HL-60 (cell line): ENCODE data around the gene EPS15.
"Not testable (repeated sequence)": the region's sequence is repeated elsewhere in the genome, so short reads cannot be mapped to it uniquely, and the experiment has no call there.

Experiments
- DNase-seq, 2 experiments: peaks; one replicate each; pipeline ENCODE4 v3.0.0-alpha.2; 2010 to 2020; ENCODE audit warnings: low read depth in 1 of 2, low spot score in 1 of 2
- H3K27ac ChIP-seq: fragments of 250-450 bp; sonication (Bioruptor Pico); replicated peaks from 2 replicates; pipeline ENCODE4 v1.5.1; 2020; ENCODE audit warnings: mild to moderate bottlenecking, moderate library complexity
- H3K27me3 ChIP-seq: fragments of 250-450 bp; sonication (Bioruptor Pico); 2 replicates; pipeline ENCODE4 v1.5.1; 2021; ENCODE audit warnings: mild to moderate bottlenecking, moderate library complexity; ENCODE audit not compliant: insufficient read depth, poor library complexity, severe bottlenecking
- H3K4me3 ChIP-seq: replicated peaks from 2 replicates; pipeline ENCODE4 v1.5.1; 2011; ENCODE audit warnings: mild to moderate bottlenecking, control low read depth, low read length; ENCODE audit not compliant: insufficient read depth
- CTCF ChIP-seq: IDR thresholded peaks from one replicate; pipeline ENCODE4 v1.5.1; 2011; ENCODE audit warnings: low read length, control low read depth, inconsistent platforms; ENCODE audit not compliant: insufficient read depth
- GABPA ChIP-seq: IDR thresholded peaks from 2 replicates; pipeline ENCODE4 v1.6.1; 2012; ENCODE audit warnings: low read depth
- POLR2AphosphoS5 ChIP-seq: IDR thresholded peaks from 2 replicates; pipeline ENCODE4 v1.6.1; 2012; ENCODE audit warnings: low read depth
- SPI1 ChIP-seq: IDR thresholded peaks from 2 replicates; pipeline ENCODE4 v1.6.1; 2012; ENCODE audit warnings: low read depth, mild to moderate bottlenecking, borderline replicate concordance
- TF ChIP-seq, protein P1 (sequence below): IDR thresholded peaks from 2 replicates; pipeline ENCODE4 v1.6.1; 2012; ENCODE audit warnings: low read depth; ENCODE audit not compliant: insufficient replicate concordance

EPS15 gene

DNA sequence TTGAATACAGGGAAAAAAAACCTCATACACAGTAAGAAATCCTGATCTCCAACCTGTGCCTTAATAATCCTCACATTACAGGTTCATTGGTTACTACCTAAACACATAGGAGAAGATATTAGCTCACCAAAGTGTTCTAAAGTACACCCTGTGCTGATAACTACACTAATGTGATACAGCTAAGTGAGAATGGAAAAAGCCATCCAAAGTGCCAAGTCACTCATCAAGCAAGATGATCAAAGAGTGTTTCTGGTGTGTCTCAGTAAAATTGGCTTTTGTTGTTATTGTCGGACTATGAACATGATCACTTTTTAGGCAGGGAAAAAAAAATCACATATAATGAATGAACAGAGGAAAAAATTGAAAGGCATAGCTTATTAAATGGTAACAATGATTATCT is 31.4 kb downstream of the EPS15 start:
- Histone ChIP-seq H3K27ac (no peak overlapping the region), H3K27me3 (no peaks in the 10 kb centered on the region), H3K4me3 (no peak overlapping the region)
- TF ChIP-seq CTCF = no peak
- TF ChIP-seq, protein P1, sequence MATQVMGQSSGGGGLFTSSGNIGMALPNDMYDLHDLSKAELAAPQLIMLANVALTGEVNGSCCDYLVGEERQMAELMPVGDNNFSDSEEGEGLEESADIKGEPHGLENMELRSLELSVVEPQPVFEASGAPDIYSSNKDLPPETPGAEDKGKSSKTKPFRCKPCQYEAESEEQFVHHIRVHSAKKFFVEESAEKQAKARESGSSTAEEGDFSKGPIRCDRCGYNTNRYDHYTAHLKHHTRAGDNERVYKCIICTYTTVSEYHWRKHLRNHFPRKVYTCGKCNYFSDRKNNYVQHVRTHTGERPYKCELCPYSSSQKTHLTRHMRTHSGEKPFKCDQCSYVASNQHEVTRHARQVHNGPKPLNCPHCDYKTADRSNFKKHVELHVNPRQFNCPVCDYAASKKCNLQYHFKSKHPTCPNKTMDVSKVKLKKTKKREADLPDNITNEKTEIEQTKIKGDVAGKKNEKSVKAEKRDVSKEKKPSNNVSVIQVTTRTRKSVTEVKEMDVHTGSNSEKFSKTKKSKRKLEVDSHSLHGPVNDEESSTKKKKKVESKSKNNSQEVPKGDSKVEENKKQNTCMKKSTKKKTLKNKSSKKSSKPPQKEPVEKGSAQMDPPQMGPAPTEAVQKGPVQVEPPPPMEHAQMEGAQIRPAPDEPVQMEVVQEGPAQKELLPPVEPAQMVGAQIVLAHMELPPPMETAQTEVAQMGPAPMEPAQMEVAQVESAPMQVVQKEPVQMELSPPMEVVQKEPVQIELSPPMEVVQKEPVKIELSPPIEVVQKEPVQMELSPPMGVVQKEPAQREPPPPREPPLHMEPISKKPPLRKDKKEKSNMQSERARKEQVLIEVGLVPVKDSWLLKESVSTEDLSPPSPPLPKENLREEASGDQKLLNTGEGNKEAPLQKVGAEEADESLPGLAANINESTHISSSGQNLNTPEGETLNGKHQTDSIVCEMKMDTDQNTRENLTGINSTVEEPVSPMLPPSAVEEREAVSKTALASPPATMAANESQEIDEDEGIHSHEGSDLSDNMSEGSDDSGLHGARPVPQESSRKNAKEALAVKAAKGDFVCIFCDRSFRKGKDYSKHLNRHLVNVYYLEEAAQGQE = no peak
- TF ChIP-seq GABPA = no peak
- TF ChIP-seq SPI1 = no peak
- TF ChIP-seq POLR2AphosphoS5 = no peak
- no peak for DNase-seq

- Histone ChIP-seq H3K27ac (no peak overlapping the region), H3K4me3 (no peak overlapping the region), H3K27me3 (no peaks in the 10 kb centered on the region)
- no peak for DNase-seq
- TF ChIP-seq SPI1 = no peak
- TF ChIP-seq GABPA = no peak
- TF ChIP-seq, protein P1 = no peak
- no peak for TF ChIP-seq CTCF
- TF ChIP-seq POLR2AphosphoS5 = no peak
Observed at GRCh38 chr1:51484591-51484990, 34.5 kb downstream of the EPS15 start.

DNA sequence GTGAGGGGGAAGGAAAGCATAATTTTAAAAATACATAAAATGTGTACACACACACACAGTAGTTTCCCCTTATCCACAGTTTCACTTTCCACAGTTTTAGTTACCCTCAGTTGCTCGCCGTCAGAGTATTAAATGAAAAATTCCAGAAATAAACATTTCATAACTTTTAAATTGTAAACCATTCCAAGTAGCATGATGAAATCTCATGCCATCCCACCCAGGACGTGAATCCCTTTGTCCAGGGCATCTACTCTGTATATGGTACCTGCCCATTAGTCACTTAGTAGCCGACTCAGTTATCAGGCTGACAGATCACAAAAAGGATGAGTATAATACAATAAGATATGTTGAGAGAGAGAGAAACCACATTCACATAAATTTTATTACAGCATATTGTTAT is 36.2 kb downstream of the EPS15 start:
- H3K27ac ChIP-seq = no peak overlapping the region
- no peak for DNase-seq
- H3K4me3 ChIP-seq = no peak overlapping the region
- TF ChIP-seq GABPA = no peak
- TF ChIP-seq, protein P1 = no peak
- TF ChIP-seq POLR2AphosphoS5 = no peak
- no peak for TF ChIP-seq CTCF
- TF ChIP-seq SPI1 = no peak
- no peaks in the 10 kb centered on the region for H3K27me3 ChIP-seq

- H3K4me3 ChIP-seq, H3K27ac ChIP-seq, H3K27me3 ChIP-seq, DNase-seq: not testable (repeated sequence)
Observed at GRCh38 chr1:51474832-51475620, 44.0 kb downstream of the EPS15 start.
